CD4-positive, alpha-beta T cell treated with Interleukin-21 for 1 hour (primary cell): ENCODE data around the gene FGF19.
"Not testable (repeated sequence)": the region's sequence is repeated elsewhere in the genome, so short reads cannot be mapped to it uniquely, and the experiment has no call there.

ENCODE experiments used
- DNase-seq: peaks from one replicate; pipeline ENCODE4 v3.0.0-alpha.2; 2020

Gene FGF19

GRCh38 chr11:69695581-69695980, 8.2 kb downstream of the FGF19 start:
- no peak for DNase-seq

GRCh38 chr11:69694781-69695180, 9.0 kb downstream of the FGF19 start:
- DNase-seq: no peak

- no peak for DNase-seq
Measured at GRCh38 chr11:69692422-69692821, 11.4 kb downstream of the FGF19 start.

GRCh38 chr11:69691463-69691862, 12.4 kb downstream of the FGF19 start:
- no peak for DNase-seq

- no peak for DNase-seq
Measured at GRCh38 chr11:69689484-69690319, 14.1 kb downstream of the FGF19 start.

- DNase-seq: not testable (repeated sequence)
Measured at GRCh38 chr11:69687969-69688771, 15.7 kb downstream of the FGF19 start.

GRCh38 chr11:69686856-69687255, 17.0 kb downstream of the FGF19 start:
- DNase-seq: no peak

GRCh38 chr11:69686452-69686851, 17.4 kb downstream of the FGF19 start:
- DNase-seq: no peak

- DNase-seq: no peak
Measured at GRCh38 chr11:69685348-69685747, 18.5 kb downstream of the FGF19 start.

GRCh38 chr11:69684651-69685050, 19.2 kb downstream of the FGF19 start:
- DNase-seq: no peak

GRCh38 chr11:69683764-69684333, 20.0 kb downstream of the FGF19 start:
- no peak for DNase-seq

- no peak for DNase-seq
Measured at GRCh38 chr11:69682681-69683326, 21.0 kb downstream of the FGF19 start.

GRCh38 chr11:69682221-69682620, 21.6 kb downstream of the FGF19 start:
- DNase-seq: no peak

- DNase-seq: no peak
Measured at GRCh38 chr11:69680688-69681087, 23.1 kb downstream of the FGF19 start.

GRCh38 chr11:69677749-69678148, 26.1 kb downstream of the FGF19 start:
- DNase-seq: no peak

GRCh38 chr11:69674886-69675714, 28.7 kb downstream of the FGF19 start, which contains the start of gene LTO1:
Gene LTO1 (minus strand): TSS chr11:69675353. CDS start chr11:69675239, 114 bp downstream.
- peak; percentile 93 for DNase-seq

GRCh38 chr11:69674267-69674885, 29.4 kb downstream of the FGF19 start:
- peak; percentile 7 for DNase-seq

- no peak for DNase-seq
Measured at GRCh38 chr11:69671734-69672465, 31.9 kb downstream of the FGF19 start.

GRCh38 chr11:69670158-69670845, 33.5 kb downstream of the FGF19 start:
- DNase-seq: peak; percentile 57

GRCh38 chr11:69669486-69669885, 34.3 kb downstream of the FGF19 start:
- DNase-seq: no peak
